NCI-H1694 (cell line): ENCODE measurements around the gene MINK1.

ENCODE experiments used
- DNase-seq: peaks from one replicate; lab custom pipeline; 2025; lab: John Stamatoyannopoulos, UW

Gene MINK1

DNA sequence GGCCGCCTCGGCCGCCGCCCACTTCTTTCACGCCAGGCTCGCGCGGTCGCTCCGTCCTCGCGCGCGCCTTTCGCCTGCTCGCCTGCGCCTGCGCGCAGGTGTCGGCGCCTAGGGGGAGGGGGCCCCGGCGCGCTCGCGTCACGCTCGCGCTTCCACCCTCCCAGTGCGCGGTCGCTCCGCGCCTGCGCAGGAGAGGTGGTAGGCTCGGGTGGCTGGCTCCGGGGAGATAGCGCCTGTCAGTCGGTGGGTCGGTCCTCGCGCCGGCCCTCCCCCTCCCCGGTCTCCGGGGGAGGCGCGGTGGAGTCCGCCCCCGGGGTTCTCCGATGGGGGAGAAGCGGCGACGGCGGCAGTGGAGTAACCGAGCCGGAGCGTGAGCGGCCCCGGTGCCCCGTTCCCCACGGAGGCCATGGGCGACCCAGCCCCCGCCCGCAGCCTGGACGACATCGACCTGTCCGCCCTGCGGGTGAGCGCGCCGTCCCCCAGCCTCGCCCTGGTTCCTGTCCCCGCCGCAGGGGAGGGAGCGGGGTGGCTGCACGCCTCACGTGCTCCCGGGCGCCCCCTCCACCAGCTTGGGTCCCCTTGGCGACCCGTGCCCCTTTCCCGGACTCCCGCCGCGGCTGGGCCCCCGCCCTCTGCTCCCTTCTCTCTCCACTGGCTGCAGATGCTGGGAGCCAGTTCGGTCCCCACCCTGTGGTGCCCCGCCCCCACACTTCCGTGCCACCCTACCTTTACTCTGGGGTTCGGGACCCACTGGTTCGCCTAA is at the start of gene MINK1:
MINK1 (plus strand) TSS at position 163 of the 763 bp plus-strand sequence; CDS start at position 407, 244 bp downstream.
- DNase-seq = peak; percentile 75

DNA sequence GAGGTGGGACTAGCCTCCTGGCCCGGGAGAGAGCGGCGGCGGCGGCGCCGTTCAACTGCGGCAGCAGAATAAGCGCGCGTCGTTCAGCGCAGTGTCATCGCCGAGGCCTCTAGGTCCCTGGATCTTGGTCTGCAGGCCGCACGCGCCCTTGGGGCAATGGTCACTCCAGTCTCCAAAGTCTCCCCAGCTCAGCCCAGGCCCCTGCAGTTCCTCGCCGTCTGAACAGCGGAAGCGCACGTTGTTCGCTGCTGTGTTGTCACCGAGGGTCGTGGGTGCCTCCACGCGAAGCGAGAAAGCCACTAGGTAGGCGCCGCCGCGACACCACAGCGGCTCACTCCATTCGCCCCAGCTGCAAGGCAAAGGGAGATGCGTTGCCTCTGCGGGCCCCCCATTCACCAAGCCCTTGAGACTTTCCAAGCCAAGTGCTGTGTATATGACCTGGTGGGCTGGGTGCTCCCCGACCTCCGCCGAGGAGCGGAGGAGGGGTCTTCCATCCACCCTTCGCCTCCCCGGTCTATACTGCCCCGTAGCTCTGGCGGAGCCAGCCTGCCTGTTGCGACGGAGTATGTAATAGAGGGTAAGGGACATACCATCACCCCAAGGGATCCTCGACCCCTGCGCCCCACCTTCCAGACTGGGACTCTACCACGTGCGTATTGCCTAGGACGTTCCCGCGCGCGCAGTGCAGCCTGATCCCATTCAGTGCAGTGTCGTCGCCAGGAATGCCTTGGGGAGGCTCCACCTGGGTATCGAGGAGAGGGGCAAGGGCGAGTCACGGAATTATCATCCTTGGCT is 47.6 kb upstream of the MINK1 start:
- no peak for DNase-seq

DNA sequence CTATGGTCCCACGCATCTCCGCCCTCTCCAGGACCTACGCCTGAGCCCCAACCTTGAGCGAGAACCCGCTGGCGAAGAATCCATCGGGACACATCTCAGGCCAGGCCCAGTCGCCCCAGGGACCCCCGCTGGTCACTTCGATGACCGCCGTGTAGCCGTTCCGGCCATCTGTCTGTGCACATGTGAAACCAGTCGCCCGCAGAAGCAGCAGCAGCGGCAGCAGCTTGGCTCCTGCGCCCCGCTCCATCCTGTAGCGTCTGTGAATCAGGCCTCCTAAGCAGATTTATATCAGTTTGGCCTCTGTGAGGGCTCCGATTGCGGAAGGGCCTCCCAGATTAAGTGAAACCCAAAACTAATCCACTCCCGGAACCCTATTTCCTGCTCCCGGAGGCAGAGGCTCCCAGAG is 47.0 kb upstream of the MINK1 start, which contains the start of gene VMO1:
VMO1 (minus strand) TSS at position 259 of the 406 bp plus-strand sequence; CDS start at position 247, 12 bp downstream.
- DNase-seq = no peak

DNA sequence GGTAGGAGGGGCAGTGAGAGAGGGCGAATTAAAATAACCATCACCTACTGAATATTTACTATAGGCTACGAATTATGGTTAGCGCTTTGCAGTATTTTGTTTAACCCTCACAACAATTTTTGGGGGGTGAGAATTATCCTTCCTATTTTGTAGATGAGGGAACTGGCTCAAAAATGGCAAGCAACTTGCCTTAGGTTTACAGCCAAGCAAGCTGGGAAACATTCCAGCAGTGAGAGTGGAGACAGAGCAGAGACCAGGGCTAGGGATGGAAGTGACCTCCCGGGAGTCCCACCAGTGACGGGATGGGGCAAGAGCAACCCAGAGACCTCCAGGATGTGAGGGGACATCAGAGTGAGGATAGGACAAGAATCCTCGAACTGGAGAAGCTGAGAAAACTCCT is 46.6 kb upstream of the MINK1 start:
- DNase-seq = no peak

DNA sequence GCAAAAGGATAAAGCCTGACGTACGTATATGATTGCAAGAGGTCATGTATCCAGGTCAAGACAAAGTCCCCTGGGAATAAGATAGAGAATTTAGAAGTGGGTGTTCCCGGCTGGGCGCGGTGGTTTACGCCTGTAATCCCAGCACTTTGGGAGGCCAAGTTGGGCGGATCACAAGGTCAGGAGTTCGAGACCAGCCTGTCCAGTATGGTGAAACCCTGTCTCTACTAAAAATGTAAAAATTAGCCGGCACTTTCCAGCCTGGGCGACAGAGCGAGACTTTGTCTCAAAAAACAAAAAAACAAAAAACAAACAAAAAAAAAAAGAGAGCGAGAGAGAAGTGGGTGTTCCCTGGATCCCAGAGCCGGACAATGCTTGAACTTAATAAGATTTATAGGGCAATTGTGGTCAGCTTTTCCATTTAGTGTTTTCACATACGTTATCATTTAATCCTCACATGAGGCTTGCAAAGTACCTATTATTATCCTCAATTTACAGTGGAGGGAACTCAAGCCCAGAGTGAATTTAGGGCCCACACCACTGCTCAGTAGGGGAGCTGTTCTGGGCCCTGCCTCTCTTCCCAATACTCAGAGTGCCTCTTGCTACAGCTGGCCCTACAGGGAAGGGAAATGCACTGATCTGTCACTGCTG is 44.9 kb upstream of the MINK1 start:
- DNase-seq = no peak

DNA sequence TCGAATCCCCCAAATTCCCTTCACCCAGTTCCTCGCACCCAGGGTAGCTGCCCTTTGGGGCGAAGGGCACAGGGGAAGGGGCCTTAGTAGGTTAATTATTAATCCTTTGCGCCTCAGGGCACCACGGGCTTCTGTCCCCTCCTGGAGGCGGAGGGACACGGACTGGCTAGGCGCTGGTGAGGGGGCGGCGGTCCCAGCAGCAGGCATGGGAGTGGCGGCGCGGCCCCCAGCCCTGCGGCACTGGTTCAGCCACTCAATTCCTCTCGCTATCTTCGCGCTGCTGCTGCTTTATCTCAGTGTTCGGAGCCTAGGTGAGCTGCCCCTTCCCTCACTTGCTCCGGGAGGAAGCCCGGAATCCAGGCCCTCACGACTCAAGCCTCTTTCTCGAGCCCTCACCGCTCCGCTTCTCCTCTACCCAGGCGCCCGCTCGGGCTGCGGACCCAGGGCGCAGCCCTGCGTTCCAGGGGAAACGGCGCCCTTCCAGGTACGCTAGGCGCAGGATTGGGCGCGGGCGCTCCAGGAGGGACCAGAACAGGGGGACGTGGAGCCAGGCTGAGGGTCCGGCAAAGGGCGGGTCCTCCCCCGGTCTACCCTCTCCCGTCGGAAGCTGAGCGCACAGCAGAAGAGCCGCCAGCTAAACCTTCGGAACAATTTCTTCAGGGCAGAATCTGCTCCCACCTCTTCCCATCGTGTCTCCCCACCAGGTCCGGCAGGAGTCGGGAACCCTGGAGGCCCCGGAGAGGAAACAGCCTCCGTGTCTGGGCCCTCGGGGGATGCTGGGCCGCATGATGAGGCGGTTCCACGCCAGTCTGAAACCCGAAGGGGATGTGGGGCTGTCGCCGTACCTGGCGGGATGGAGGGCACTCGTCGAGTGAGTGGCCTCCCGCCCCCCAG is 44.1 kb upstream of the MINK1 start, which contains the start of gene GLTPD2:
GLTPD2 (plus strand) TSS at position 158 of the 894 bp plus-strand sequence; CDS start at position 206, 48 bp downstream.
- no peak for DNase-seq

DNA sequence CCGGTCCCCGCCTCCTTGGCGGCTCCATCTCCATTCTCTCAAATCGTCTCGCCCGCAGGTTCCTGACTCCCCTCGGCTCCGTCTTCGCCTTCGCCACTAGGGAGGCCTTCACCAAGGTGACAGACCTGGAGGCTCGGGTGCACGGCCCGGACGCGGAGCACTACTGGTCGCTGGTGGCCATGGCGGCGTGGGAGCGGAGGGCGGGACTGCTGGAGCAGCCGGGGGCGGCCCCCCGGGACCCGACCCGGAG is 43.5 kb upstream of the MINK1 start:
- DNase-seq = peak; percentile 57

DNA sequence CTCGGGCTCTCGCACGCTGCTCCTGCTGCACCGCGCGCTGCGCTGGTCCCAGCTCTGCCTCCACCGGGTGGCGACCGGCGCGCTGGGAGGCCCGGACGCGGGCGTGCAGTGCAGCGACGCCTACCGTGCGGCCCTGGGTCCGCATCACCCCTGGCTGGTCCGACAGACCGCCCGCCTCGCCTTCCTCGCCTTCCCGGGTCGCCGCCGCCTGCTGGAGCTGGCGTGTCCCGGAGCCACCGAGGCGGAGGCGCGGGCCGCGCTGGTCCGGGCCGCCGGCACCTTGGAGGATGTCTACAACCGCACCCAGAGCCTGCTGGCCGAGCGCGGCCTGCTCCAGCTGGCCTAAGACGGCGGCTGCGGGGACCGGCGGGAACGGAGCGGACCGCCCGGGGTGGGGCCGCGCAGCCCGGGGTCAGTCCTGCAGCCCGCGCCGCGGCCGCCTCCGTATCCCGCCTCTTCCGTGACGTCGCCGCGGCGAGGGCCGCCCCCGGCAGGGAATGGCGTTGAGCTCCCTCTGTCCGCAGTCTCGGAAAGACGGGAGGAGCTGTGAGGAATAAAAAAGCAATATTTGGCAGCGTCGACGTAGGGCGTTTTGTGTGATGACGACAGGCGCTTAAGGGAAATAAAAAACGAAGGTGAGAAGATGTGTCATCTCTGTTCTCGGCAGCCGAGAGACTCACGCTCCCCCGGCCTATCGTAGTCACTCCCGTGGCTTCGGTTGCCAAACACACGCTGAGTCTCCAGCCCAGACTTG is 43.0 kb upstream of the MINK1 start:
- DNase-seq = peak; percentile 57

DNA sequence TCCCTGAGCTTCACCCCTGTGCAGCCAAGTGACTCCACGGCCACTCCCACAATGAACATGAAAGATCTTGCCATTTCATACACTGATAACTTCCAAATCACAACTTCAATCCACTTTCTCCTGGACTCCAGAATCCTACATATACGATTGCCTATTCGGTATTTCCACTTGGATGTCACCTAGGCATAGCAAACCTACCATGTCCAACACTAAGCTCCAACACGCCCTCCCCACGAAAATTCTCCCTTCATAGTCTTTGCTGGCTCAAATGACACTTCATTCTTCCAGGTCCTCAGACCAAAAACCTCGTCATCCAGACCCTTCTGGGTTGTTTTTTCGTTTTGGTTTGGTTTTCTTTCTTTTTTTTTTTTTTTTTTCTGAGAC is 42.4 kb upstream of the MINK1 start:
- DNase-seq = no peak

DNA sequence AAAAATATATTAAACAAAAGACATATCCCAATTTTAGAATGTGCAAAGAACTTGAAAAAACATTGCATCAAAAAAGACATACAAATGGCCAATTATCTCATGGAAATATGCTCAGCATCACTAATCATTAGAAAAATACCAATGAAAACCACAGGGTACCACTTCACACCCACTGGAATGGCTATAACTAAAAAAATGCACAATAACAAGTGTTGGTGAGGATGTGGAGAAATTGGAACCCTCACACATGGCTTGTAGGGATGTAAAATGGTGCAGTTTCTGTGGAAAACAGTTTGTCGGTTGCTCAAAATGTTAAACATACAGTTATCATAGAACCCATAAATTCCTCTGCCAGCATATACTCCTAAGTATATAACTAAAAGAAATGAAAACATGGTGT is 38.0 kb upstream of the MINK1 start:
- DNase-seq = no peak

DNA sequence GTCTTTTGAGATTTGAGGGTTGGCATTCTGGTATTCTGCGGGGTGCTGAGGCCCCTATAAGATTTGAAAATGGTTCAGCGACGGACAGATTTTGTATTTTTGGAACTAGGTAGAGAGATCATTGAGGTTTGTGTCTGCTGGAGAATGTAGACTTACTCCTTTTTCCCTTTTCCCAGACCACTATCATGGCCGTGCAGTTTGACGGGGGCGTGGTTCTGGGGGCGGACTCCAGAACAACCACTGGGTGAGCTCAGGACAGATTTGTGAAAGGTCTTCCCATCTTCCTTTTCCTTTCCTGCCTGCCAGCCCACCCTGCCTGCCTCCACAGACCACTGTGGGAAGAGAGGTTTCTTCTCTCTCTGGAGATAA is 36.6 kb upstream of the MINK1 start:
- DNase-seq = no peak

DNA sequence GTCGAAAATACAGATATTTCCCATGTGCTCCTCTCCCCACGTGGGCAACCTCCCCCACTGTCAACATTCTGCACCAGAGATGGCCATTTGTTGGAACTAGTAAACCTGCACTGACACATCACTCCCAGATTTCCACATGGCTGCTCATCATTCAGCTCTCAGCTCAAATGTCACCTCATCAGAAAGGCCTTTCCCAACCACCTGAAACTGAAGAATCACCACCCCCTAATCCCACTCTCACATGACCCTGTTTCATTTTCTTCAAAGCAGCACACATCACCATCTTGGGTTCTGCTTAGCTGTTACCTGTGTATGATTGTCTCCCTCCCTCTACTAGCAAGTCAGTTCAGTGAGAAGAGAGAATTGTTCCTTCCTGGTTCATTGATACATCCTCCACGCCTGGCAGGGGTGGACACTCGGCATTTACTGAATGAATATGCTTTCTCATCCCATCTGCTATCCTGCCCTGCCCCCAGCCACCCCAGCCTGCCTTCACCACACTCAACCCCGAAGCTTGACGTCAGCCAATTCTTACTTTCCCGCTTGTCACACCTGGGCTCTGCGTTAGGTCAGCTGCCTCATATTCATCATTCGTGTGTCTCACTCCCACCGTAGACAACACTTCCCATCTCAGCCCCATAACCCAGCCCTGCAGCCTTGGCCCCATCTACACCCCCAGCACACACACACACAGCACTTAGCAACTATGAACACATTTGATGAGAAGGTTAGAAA is 32.5 kb upstream of the MINK1 start:
- no peak for DNase-seq

DNA sequence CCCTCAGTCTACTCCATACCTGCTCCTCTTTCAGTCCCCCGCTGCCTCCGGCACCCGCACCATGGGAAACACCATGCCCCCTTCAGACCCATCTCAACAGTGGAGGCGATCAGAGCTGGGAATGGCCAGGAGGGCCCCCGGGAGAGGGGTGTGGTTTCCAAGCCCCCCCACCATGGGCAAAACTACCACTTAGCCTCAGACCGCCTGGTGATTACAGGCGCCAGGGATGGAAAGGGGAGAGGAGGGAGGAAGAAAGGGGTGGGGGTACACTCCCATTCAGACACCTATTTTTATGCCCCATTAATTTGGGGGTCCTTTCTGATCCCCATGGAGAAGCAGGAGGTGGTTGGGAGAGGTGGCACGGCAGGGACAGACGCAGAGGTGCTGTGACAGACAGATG is 30.9 kb upstream of the MINK1 start, which contains the start of gene C17orf114:
C17orf114 (minus strand) TSS at position 101 of the 400 bp plus-strand sequence.
- no peak for DNase-seq

DNA sequence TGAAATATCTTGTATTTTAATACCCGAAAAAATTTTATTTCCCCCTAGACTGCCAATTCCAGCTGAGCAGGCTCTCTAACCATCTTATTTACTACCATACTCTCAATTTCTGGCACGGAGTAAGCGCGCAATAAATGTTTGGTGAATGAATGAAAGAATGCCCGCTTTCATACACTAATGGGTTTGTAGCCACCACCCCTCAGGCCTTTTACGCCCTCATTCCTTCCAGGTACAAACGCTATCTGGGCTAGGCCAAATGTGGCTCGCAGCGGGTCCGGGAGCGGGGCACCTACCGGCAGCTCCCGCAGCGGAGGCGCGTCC is 26.7 kb upstream of the MINK1 start:
- DNase-seq = no peak

DNA sequence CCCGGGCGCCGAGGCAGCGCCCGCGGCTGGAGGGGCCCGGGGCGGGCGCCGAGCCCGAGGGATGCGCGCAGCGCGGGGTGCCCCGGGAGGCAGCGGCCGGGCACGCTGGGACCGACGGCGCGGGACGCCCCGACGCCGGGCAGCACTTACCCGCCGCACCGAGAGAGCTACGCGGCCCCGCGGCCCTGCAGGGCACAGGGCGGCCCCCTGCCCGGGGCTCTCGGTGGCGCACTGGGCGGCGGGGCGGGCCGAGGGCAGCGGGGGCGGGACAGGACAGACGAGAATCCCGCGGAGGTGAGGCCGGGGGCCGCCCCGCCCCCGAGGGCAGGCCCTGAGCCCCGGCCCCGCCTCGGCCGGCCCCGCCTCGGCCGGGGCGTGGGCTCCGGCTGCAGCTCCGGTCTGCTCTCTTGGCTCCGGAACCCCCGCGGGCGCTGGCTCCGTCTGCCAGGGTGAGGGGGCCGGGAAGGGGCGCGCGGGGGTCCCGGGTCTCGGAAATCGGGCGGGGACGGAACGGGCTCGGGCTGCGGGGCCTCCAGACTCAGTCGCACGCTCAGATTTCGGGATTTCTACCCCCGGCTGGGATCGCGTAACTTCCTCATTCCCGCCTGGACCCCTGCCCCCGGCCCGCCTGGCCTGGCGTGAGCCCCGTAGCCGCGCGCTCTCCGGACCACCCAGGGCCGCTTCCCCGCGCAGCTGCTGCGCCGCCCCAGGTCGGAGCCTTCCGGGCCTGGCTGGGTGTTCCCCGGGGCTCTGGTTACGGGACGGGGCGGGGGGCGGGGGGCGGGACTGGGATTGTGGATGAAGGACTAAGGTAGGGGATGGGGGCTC is 26.1 kb upstream of the MINK1 start, which contains the start of gene PLD2:
PLD2 (plus strand) TSS at position 376 of the 828 bp plus-strand sequence. CDS start 621 bp downstream, outside the sequence.
- peak; percentile 76 for DNase-seq

DNA sequence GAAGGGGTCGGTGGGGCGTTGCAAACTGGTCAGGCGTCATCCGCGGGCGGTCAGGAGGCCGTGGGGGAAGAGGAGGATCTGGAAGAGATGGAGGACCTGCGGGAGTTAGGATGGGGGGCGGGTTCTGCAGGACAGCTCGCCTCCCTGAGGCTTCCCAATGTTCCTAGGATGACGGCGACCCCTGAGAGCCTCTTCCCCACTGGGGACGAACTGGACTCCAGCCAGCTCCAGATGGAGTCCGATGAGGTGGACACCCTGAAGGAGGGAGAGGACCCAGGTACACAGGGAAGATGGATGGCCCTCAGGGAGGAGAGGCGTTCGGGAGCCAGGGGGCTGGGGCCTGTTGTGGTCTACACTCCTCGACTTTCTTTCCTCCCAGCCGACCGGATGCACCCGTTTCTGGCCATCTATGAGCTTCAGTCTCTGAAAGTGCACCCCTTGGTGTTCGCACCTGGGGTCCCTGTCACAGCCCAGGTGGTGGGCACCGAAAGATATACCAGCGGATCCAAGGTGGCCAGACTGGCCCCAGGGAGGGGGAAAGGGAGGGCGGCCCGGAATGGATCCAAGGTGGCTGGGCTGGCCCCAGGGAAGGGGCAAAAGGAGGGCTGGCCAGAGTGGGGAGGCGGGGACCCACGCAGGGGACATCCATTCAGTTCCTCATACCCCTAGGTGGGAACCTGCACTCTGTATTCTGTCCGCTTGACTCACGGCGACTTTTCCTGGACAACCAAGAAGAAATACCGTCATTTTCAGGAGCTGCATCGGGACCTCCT is 25.3 kb upstream of the MINK1 start:
- no peak for DNase-seq

DNA sequence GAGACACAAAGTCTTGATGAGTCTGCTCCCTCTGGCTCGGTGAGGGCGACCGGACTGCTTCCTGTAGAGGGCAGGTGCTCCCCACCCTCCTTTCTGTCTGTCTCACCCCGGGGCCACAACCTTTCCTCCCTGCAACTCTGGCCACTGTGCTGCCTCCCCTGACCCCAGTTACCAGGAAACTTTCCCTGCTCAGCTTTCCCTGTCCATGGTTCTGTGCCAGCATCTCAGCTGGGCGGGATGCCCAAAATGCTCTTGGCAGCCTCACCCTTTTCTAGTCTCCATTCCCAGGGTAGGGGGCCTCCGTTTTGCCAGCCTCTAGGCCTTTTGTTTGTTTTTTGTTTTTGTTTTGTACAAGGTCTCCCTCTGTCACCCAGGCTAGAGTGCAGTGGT is 24.8 kb upstream of the MINK1 start:
- DNase-seq = peak; percentile 67

DNA sequence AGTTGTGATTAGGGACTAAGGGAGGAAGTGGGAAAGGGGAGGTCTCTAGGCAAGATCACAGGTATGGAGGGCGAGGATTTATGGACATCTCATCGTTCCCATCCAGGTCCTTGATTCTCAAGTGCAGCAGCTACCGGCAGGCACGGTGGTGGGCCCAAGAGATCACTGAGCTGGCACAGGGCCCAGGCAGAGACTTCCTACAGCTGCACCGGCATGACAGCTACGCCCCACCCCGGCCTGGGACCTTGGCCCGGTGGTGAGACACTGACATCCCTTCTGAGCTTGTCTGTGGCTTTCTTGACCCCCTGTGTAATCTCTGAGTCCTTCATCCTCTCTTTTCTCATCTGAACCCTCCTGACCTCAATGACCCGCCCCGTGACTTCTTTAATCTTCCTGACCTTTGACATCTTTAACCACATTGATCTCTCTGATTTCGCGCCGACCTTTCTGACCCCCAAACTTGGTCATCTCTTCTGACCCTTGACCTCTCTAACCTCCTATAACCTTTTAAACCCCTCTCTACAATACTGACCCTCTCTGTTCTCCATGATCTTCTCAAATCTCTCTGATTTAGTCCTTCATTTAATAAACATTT is 22.3 kb upstream of the MINK1 start:
- DNase-seq = no peak
